K562 (cell line): ENCODE measurements around the gene DTNBP1. TPM values are rescaled to one million over a fixed set of nuclear protein-coding genes. Genes with fewer than 3 reads are reported as not detected.

Source experiments
- CCNT2 ChIP-seq: IDR thresholded peaks from 2 replicates; pipeline ENCODE4 v1.6.1; 2011; ENCODE audit warnings: borderline replicate concordance, low read depth, mild to moderate bottlenecking, moderate library complexity, mixed read lengths, low read length; ENCODE audit not compliant: insufficient read length; ENCODE audit errors: extremely low read depth
- FOXO4 ChIP-seq: fragments of 450-650 bp; formaldehyde crosslinking; IDR thresholded peaks from 2 replicates; pipeline ENCODE4 v1.4.0; 2020; ENCODE audit warnings: mild to moderate bottlenecking, moderate library complexity
- GMEB1 ChIP-seq: fragments of 250-450 bp; sonication (Bioruptor Pico); IDR thresholded peaks from 2 replicates; pipeline ENCODE4 v1.4.0; 2020; ENCODE audit warnings: mild to moderate bottlenecking
- HDAC2 ChIP-seq: fragments of 450-650 bp; IDR thresholded peaks from 2 replicates; pipeline ENCODE4 v1.6.1; 2016; ENCODE audit warnings: mild to moderate bottlenecking
- KLF16 ChIP-seq: IDR thresholded peaks from 2 replicates; pipeline ENCODE4 v1.6.1; 2016; ENCODE audit warnings: antibody characterized with exemption
- MTA1 ChIP-seq: fragments of 450-650 bp; IDR thresholded peaks from 2 replicates; pipeline ENCODE4 v1.6.1; 2017; ENCODE audit warnings: borderline replicate concordance
- NRF1 ChIP-seq, 2 experiments: fragments of 450-650 bp; IDR thresholded peaks in 1 of 2; conservative IDR thresholded peaks in 1 of 2; 2 replicates each; pipeline ENCODE4 v1.6.1; 2014; ENCODE audit warnings: mild to moderate bottlenecking in 2 of 2
- RBM39 ChIP-seq: fragments of 200-400 bp; formaldehyde crosslinking; optimal IDR thresholded peaks from 2 replicates; pipeline ENCODE3; 2018; ENCODE audit warnings: low read depth, low read length
- REST ChIP-seq, 2 experiments: fragments of 450-650 bp; formaldehyde crosslinking in 1 of 2; IDR thresholded peaks; 2 replicates each; pipeline versions ENCODE4 v1.4.0 to v1.6.1; 2014 to 2020; ENCODE audit warnings: mild to moderate bottlenecking in 2 of 2, borderline replicate concordance in 1 of 2, low read depth in 1 of 2
- SMARCB1 ChIP-seq: IDR thresholded peaks from 2 replicates; pipeline ENCODE4 v1.6.1; 2011; ENCODE audit warnings: improper control_type of control experiment, low read depth; ENCODE audit not compliant: insufficient read length
- TAF9B ChIP-seq: fragments of 450-650 bp; IDR thresholded peaks from 2 replicates; pipeline ENCODE4 v1.6.1; 2018; ENCODE audit warnings: mild to moderate bottlenecking; ENCODE audit not compliant: partially characterized antibody
- THRB ChIP-seq: fragments of 450-650 bp; formaldehyde crosslinking; conservative IDR thresholded peaks from 2 replicates; pipeline ENCODE4 v1.4.0; 2022; ENCODE audit warnings: mild to moderate bottlenecking, missing genetic modification characterization
- ZBED1 ChIP-seq: IDR thresholded peaks from 2 replicates; pipeline ENCODE4 v1.6.1; 2014
- ZNF174 ChIP-seq: fragments of 250-450 bp; sonication (Bioruptor Pico); IDR thresholded peaks from 2 replicates; pipeline ENCODE4 v1.4.0; 2020; ENCODE audit warnings: mild to moderate bottlenecking
- ZNF224 ChIP-seq: sonication (generic); formaldehyde crosslinking; IDR thresholded peaks from 2 replicates; pipeline ENCODE4 v1.8.0; 2022; ENCODE audit warnings: mild to moderate bottlenecking, missing genetic modification reagents
- ZSCAN29 ChIP-seq: fragments of 450-650 bp; IDR thresholded peaks from 2 replicates; pipeline ENCODE4 v1.6.1; 2017
- polyA plus RNA-seq, 8 experiments: library from polyadenylated mRNA; depleted of rRNA in 4 of 8; stranded (reverse) in 5 of 8; unstranded in 3 of 8; fragments of >200 nt; fragmentation: Nextera tagmentation in 2 of 8; fragmentation: Illumina TruSeq in 1 of 8; extraction: Ambion mirVana in 2 of 8; extraction: Trizol in 1 of 8; gene quantifications; 2 replicates each; pipeline versions ENCODE4 v1.2.1 to v1.2.3, GENCODE V29; 2011 to 2014; ENCODE audit warnings: inconsistent platforms in 1 of 8, missing spikeins in 1 of 8
- total RNA-seq, 7 experiments: library from RNA; depleted of rRNA in 6 of 7; stranded (reverse); fragments of >200 nt in 6 of 7; fragmentation: Illumina TruSeq in 2 of 7; extraction: Trizol in 2 of 7; gene quantifications; 2 replicates each; pipeline versions ENCODE4 v1.2.1 to v1.2.3, GENCODE V29; 2011 to 2021; ENCODE audit warnings: low replicate concordance in 1 of 7

The DTNBP1 gene
- total and polyA plus RNA-seq, 9 of the 15 experiments (the other 6 are each of a cell fraction or from before 2014, with no cell fraction given), result 16.7 to 54.5 (median 21.4) TPM

GRCh38 chr6:15491255-15491985 is 171.4 kb downstream of the DTNBP1 start (continued):
- TF ChIP-seq KLF16, result 0 out of 2 replicates have a peak, but pooled peaks have one; percentile 37
- no peak for TF ChIP-seq SMARCB1
- TF ChIP-seq MTA1, result no peak
- TF ChIP-seq RBM39, result no peak
- TF ChIP-seq TAF9B, result no peak
- no peak for TF ChIP-seq ZNF224 (CRISPR knock-in tag)
- TF ChIP-seq NRF1 (conservative IDR thresholded peaks at IDR 0.05 in 1 of 2, IDR thresholded peaks at IDR 0.05 in 1 of 2), result no peak; a peak in 1 of 4 replicates
- no peak for TF ChIP-seq GMEB1 (CRISPR knock-in tag)
- peak; percentile 80 for TF ChIP-seq REST (IDR thresholded peaks at IDR 0.05; ENCODE audit: borderline replicate concordance)
- no peak for TF ChIP-seq REST (CRISPR knock-in tag; IDR thresholded peaks at IDR 0.05; ENCODE audit: low read depth)
- no peak for TF ChIP-seq THRB (CRISPR knock-in tag)
- TF ChIP-seq FOXO4 (CRISPR knock-in tag), result no peak
- TF ChIP-seq HDAC2, result no peak
- no peak for TF ChIP-seq ZSCAN29
- no peak for TF ChIP-seq ZNF174
- no peak for TF ChIP-seq ZBED1
- no peak for TF ChIP-seq CCNT2
